GM23338 (cell line): ENCODE measurements around the gene UIMC1. TPM values are rescaled to one million over a fixed set of nuclear protein-coding genes. Genes with fewer than 3 reads are reported as not detected.

Experiments
- ATAC-seq: fragments of 200-7000 bp; cut with Tn5 transposase; 3 replicates; pipeline ENCODE4 v1.9.1; 2020
- DNase-seq: peaks from one replicate; pipeline ENCODE4 v3.0.0-alpha.2; 2015; ENCODE audit warnings: low spot score
- H2AFZ ChIP-seq: fragments of 200-600 bp; sonication (generic); 2 replicates; pipeline ENCODE4 v1.8.0; 2016; ENCODE audit warnings: antibody characterized with exemption, mild to moderate bottlenecking, moderate library complexity
- H3F3A ChIP-seq: fragments of 200-600 bp; sonication (generic); replicated peaks from 2 replicates; pipeline ENCODE4 v1.8.0; 2017; ENCODE audit warnings: antibody characterized with exemption, mixed run types, low read depth
- H3K27ac ChIP-seq: fragments of 200-600 bp; sonication (generic); 2 replicates; pipeline ENCODE4 v1.6.1; 2016; ENCODE audit warnings: low read depth
- H3K27me3 ChIP-seq: fragments of 200-600 bp; sonication (generic); 2 replicates; pipeline ENCODE4 v1.8.0; 2016; ENCODE audit warnings: mild to moderate bottlenecking, mixed run types, moderate library complexity; ENCODE audit not compliant: insufficient read depth
- H3K36me3 ChIP-seq: fragments of 200-600 bp; sonication (generic); 2 replicates; pipeline ENCODE4 v1.8.0; 2016; ENCODE audit warnings: mild to moderate bottlenecking; ENCODE audit not compliant: insufficient read depth
- H3K4me1 ChIP-seq: fragments of 200-600 bp; sonication (generic); 2 replicates; pipeline ENCODE4 v1.8.0; 2016; ENCODE audit warnings: mild to moderate bottlenecking, moderate library complexity; ENCODE audit not compliant: insufficient read depth
- H3K4me2 ChIP-seq: fragments of 200-600 bp; sonication (generic); 2 replicates; pipeline ENCODE4 v1.7.1; 2017; ENCODE audit warnings: mixed run types
- H3K4me3 ChIP-seq: fragments of 200-600 bp; sonication (generic); 2 replicates; pipeline ENCODE4 v1.6.1; 2016; ENCODE audit warnings: mixed run types
- H3K79me2 ChIP-seq: fragments of 200-600 bp; sonication (generic); replicated peaks from 2 replicates; pipeline ENCODE4 v1.8.0; 2017; ENCODE audit warnings: mild to moderate bottlenecking; ENCODE audit not compliant: insufficient read depth
- H3K9me2 ChIP-seq: fragments of 200-600 bp; sonication (generic); 2 replicates; pipeline ENCODE4 v1.8.0; 2017; ENCODE audit not compliant: insufficient read depth
- H4K20me1 ChIP-seq: fragments of 200-600 bp; sonication (generic); replicated peaks from 2 replicates; pipeline ENCODE4 v1.8.0; 2017; ENCODE audit warnings: mild to moderate bottlenecking; ENCODE audit not compliant: insufficient read depth
- H3K27ac Mint-ChIP-seq: 2 replicates; pipeline ENCODE4 v1.8.0; 2020; ENCODE audit warnings: inconsistent platforms, mild to moderate bottlenecking, moderate library complexity, mixed read lengths
- H3K27me3 Mint-ChIP-seq: 3 replicates; pipeline ENCODE4 v1.8.0; 2022; ENCODE audit warnings: low read depth, mild to moderate bottlenecking, moderate library complexity, mixed read lengths, inconsistent platforms; ENCODE audit not compliant: insufficient read depth, poor library complexity
- H3K36me3 Mint-ChIP-seq: 3 replicates; pipeline ENCODE4 v1.8.0; 2021; ENCODE audit warnings: low read depth, mild to moderate bottlenecking, inconsistent platforms, moderate library complexity, mixed read lengths
- H3K4me1 Mint-ChIP-seq: 3 replicates; pipeline ENCODE4 v1.8.0; 2020; ENCODE audit warnings: mild to moderate bottlenecking, inconsistent platforms, mixed read lengths
- H3K4me3 Mint-ChIP-seq: 3 replicates; pipeline ENCODE4 v1.8.0; 2021; ENCODE audit warnings: moderate library complexity, mild to moderate bottlenecking, inconsistent platforms, mixed read lengths
- H3K9me3 Mint-ChIP-seq: 3 replicates; pipeline ENCODE4 v1.8.0; 2020; ENCODE audit warnings: moderate library complexity, mild to moderate bottlenecking, inconsistent platforms, mixed read lengths
- CREB1 ChIP-seq: fragments of 250-450 bp; sonication (Bioruptor Pico); IDR thresholded peaks from 2 replicates; pipeline ENCODE4 v1.5.0; 2020; ENCODE audit warnings: low read depth, mild to moderate bottlenecking, moderate library complexity
- CTCF ChIP-seq, 2 experiments: fragments of 200-600 bp in 1 of 2; sonication (generic) in 1 of 2; conservative IDR thresholded peaks; 2 replicates each; pipeline versions ENCODE4 v1.5.1 to v1.6.1; 2016 to 2017; ENCODE audit warnings: antibody characterized with exemption in 2 of 2, low read depth in 2 of 2, mild to moderate bottlenecking in 2 of 2, moderate library complexity in 1 of 2
- EZH2 ChIP-seq: fragments of 200-600 bp; sonication (generic); IDR thresholded peaks from one replicate; pipeline ENCODE4 v1.8.0; 2017; ENCODE audit warnings: antibody characterized with exemption, mild to moderate bottlenecking, low read depth; ENCODE audit not compliant: unreplicated experiment
- EZH2phosphoT487 ChIP-seq: fragments of 200-600 bp; sonication (generic); IDR thresholded peaks from one replicate; pipeline ENCODE4 v1.8.1; 2018; ENCODE audit warnings: antibody characterized with exemption; ENCODE audit not compliant: unreplicated experiment
- JUNB ChIP-seq: IDR thresholded peaks from one replicate; pipeline ENCODE4 v1.6.1; 2016; ENCODE audit warnings: antibody characterized with exemption; ENCODE audit not compliant: unreplicated experiment
- NANOG ChIP-seq: IDR thresholded peaks from 2 replicates; pipeline ENCODE4 v1.6.1; 2016; ENCODE audit warnings: antibody characterized with exemption, borderline replicate concordance
- POLR2AphosphoS5 ChIP-seq: IDR thresholded peaks from 2 replicates; pipeline ENCODE4 v1.6.1; 2016; ENCODE audit warnings: antibody characterized with exemption, low read depth
- REST ChIP-seq: IDR thresholded peaks from one replicate; pipeline ENCODE4 v1.6.1; 2018; ENCODE audit warnings: antibody characterized with exemption; ENCODE audit not compliant: unreplicated experiment
- STAT1 ChIP-seq: IDR thresholded peaks from one replicate; pipeline ENCODE4 v1.6.1; 2016; ENCODE audit warnings: antibody characterized with exemption; ENCODE audit not compliant: unreplicated experiment
- ZNF114 ChIP-seq: fragments of 250-450 bp; sonication (Bioruptor Pico); IDR thresholded peaks from 2 replicates; pipeline ENCODE4 v1.5.0; 2020; ENCODE audit warnings: mild to moderate bottlenecking, moderate library complexity
- ZNF331 ChIP-seq: fragments of 250-450 bp; sonication (Bioruptor Pico); IDR thresholded peaks from 2 replicates; pipeline ENCODE4 v1.5.0; 2020; ENCODE audit warnings: low read depth, mild to moderate bottlenecking, moderate library complexity
- ZNF462 ChIP-seq: fragments of 250-450 bp; sonication (Bioruptor Pico); IDR thresholded peaks from 2 replicates; pipeline ENCODE4 v1.5.0; 2020; ENCODE audit warnings: mild to moderate bottlenecking, moderate library complexity
- polyA plus RNA-seq: library from polyadenylated mRNA; unstranded; fragments of >200 nt; fragmentation: Nextera tagmentation; extraction: Ambion mirVana; gene quantifications from 2 replicates; pipeline ENCODE4 v1.2.1, GENCODE V29; 2016
- total RNA-seq: library from RNA; depleted of rRNA; stranded (reverse); fragments of >200 nt; shearing (Covaris generic); gene quantifications from 2 replicates; pipeline ENCODE4 v1.2.3, GENCODE V29; 2014
- TF ChIP-seq, protein P1 (sequence below): IDR thresholded peaks from 2 replicates; pipeline ENCODE4 v1.6.1; 2016; ENCODE audit warnings: antibody characterized with exemption

UIMC1 gene
- total and polyA plus RNA-seq, 2 experiments from 2014 or later = 36.4 to 40.1 TPM

DNA sequence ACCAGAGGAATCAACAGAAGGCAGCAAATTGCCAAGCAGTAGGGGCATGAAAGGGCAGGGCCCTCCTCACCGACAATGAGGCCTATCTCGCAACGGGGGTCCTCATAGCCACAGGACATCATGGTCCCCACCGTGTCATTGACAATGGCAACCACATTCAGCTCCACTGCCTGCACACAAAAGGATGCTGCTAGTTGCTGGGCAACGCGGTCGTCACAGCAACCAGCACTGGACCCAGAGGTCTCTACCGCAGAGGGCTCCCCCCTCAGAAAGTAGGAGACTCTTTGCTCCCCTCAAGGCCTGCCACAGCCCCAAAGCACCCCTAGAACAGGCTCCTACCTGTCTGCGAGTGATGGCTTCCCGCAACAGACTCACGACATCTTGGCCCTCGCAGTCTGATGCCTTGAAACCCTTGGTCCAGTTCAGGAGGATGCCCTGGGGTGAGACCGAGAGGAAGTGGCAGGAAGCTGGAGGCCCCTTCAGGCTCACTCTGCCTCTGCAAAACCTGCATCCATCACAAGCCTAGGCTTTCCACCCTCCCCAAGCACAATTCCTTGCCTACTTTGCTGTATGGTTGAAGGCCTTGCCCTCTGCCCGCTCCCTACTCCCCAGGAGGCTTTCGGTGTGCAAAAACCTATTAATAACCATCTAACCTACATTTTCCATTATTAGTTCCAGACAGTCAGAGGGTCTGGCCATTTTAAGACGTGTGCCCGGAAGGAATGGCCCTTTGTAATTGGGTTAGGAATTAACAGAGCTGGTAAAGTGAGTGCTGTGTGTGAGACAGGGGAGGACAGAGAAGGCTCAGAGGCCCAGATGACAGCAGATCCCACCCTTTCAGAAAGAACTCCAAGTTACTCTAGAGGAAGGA is 122.6 kb downstream of the UIMC1 start:
- no peak overlapping the region for H2AFZ ChIP-seq
- no peak overlapping the region for H3K27ac Mint-ChIP-seq
- H3K4me3 Mint-ChIP-seq = no peak overlapping the region
- peaks cover 8% of the 10 kb centered on the region for H3K27me3 Mint-ChIP-seq
- no peaks in the 10 kb centered on the region for H3K79me2 ChIP-seq
- H3K4me1 ChIP-seq = no peaks in the 10 kb centered on the region
- no peak overlapping the region for H3K4me2 ChIP-seq
- no peaks in the 10 kb centered on the region for H3K27me3 ChIP-seq
- no peaks in the 10 kb centered on the region for H3K9me3 Mint-ChIP-seq
- no peak for ATAC-seq
- H3K36me3 Mint-ChIP-seq = no peaks in the 10 kb centered on the region
- no peaks in the 10 kb centered on the region for H3F3A ChIP-seq
- no peaks in the 10 kb centered on the region for H3K9me2 ChIP-seq
- H4K20me1 ChIP-seq = no peaks in the 10 kb centered on the region
- TF ChIP-seq NANOG (no peak), ZNF114 (no peak), POLR2AphosphoS5 (no peak), JUNB (no peak), STAT1 (no peak), ZNF462 (no peak), CTCF (conservative IDR thresholded peaks at IDR 0.05; ENCODE audit: low read depth in 2 of 2) (no peak), EZH2 (no peak), CREB1 (CRISPR knock-in tag) (no peak), EZH2phosphoT487 (no peak), ZNF331 (no peak), REST (no peak)
- TF ChIP-seq, protein P1, sequence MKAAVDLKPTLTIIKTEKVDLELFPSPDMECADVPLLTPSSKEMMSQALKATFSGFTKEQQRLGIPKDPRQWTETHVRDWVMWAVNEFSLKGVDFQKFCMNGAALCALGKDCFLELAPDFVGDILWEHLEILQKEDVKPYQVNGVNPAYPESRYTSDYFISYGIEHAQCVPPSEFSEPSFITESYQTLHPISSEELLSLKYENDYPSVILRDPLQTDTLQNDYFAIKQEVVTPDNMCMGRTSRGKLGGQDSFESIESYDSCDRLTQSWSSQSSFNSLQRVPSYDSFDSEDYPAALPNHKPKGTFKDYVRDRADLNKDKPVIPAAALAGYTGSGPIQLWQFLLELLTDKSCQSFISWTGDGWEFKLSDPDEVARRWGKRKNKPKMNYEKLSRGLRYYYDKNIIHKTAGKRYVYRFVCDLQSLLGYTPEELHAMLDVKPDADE = no peak
- peaks cover 9% of the 10 kb centered on the region; the same call in 2 of the 3 replicates for H3K4me1 Mint-ChIP-seq
- no peak for DNase-seq
- H3K4me3 ChIP-seq = no peak overlapping the region
- no peak overlapping the region for H3K27ac ChIP-seq
- H3K36me3 ChIP-seq = no peaks in the 10 kb centered on the region
